HCT116 (cell line): ENCODE measurements around the gene SYNDIG1. TPM values are rescaled to one million over a fixed set of nuclear protein-coding genes. Genes with fewer than 3 reads are reported as not detected.

Experiments used
- ATAC-seq: fragments of 200-7000 bp; cut with Tn5 transposase; 2 replicates; pipeline ENCODE4 v1.9.1; 2020; ENCODE audit warnings: mild to moderate bottlenecking, moderate library complexity
- BruUV-seq: library from RNA; stranded (reverse); fragments of 400-500 nt; replicated peaks from 2 replicates; lab custom pipeline; 2021; lab: Mats Ljungman, UMichigan
- CTCF ChIA-PET: fragments of 300-600 bp; sonication (Branson Sonifier 250); formaldehyde crosslinking; loops from one replicate; lab custom pipeline; 2021; ENCODE audit warnings: antibody characterized with exemption; lab: Charles Lee
- POLR2A ChIA-PET: fragments of 300-600, 350-600 bp; sonication (Branson Sonifier 250); formaldehyde crosslinking; loops from one replicate; lab custom pipeline; 2021; ENCODE audit warnings: antibody characterized with exemption; lab: Charles Lee
- RAD21 ChIA-PET, 2 experiments: fragments of 300-600 bp; sonication (Branson Sonifier 250); formaldehyde crosslinking; loops; one replicate each; lab custom pipeline; 2023; ENCODE audit warnings: low total read pairs in 2 of 2; ENCODE audit not compliant: uncharacterized antibody in 2 of 2, unreplicated experiment in 2 of 2, low non-redundant PET in 1 of 2; lab: Charles Lee
- DNase-seq: peaks from one replicate; pipeline ENCODE4 v3.0.0-alpha.2; 2010; ENCODE audit warnings: low read depth, low spot score
- H2AFZ ChIP-seq: fragments of 200-600 bp; shearing (Covaris generic), sonication (generic); 2 replicates; pipeline ENCODE4 v1.6.1; 2017; ENCODE audit warnings: low read depth, mixed run types, mixed read lengths, antibody characterized with exemption, low read length; ENCODE audit not compliant: poor library complexity, severe bottlenecking
- H3K27ac ChIP-seq: 2 replicates; pipeline ENCODE4 v1.5.1; 2012; ENCODE audit warnings: low read depth, low read length
- H3K27me3 ChIP-seq: fragments of 200-600 bp; sonication (generic); 2 replicates; pipeline ENCODE4 v1.6.1; 2016; ENCODE audit warnings: mixed run types, low read length, mixed read lengths; ENCODE audit not compliant: insufficient read depth
- H3K36me3 ChIP-seq, 2 experiments: fragments of 200-500 bp in 1 of 2; fragments of 200-600 bp in 1 of 2; sonication (Bioruptor generic) in 1 of 2; sonication (generic) in 1 of 2; 2 replicates each; pipeline versions ENCODE4 v1.5.1 to v1.6.1; 2014 to 2016; ENCODE audit warnings: low read length in 2 of 2, inconsistent platforms in 1 of 2, mixed read lengths in 1 of 2, mixed run types in 1 of 2; ENCODE audit not compliant: insufficient read depth in 2 of 2, control insufficient read depth in 1 of 2
- H3K4me1 ChIP-seq, 2 experiments: fragments of 200-600 bp in 1 of 2; sonication (generic) in 1 of 2; 2 replicates each; pipeline versions ENCODE4 v1.5.1 to v1.6.1; 2012 to 2017; ENCODE audit warnings: low read length in 2 of 2, inconsistent platforms in 1 of 2, mild to moderate bottlenecking in 1 of 2, mixed read lengths in 1 of 2, mixed run types in 1 of 2, moderate library complexity in 1 of 2; ENCODE audit not compliant: insufficient read depth in 2 of 2, control insufficient read depth in 1 of 2
- H3K4me2 ChIP-seq: fragments of 200-600 bp; sonication (generic); 2 replicates; pipeline ENCODE4 v1.6.1; 2017; ENCODE audit warnings: mixed run types, low read length, mixed read lengths
- H3K4me3 ChIP-seq, 2 experiments: fragments of 200-600 bp in 1 of 2; sonication (generic) in 1 of 2; replicated peaks in 1 of 2; 2 replicates each; pipeline ENCODE4 v1.5.1; 2011 to 2016; ENCODE audit warnings: low read length in 2 of 2, control low read depth in 1 of 2, low read depth in 1 of 2, mild to moderate bottlenecking in 1 of 2, mixed read lengths in 1 of 2, mixed run types in 1 of 2
- H3K79me2 ChIP-seq: fragments of 200-600 bp; sonication (generic); 2 replicates; pipeline ENCODE4 v1.6.1; 2017; ENCODE audit warnings: mild to moderate bottlenecking, mixed run types, low read length, moderate library complexity, mixed read lengths; ENCODE audit not compliant: insufficient read depth
- H3K9ac ChIP-seq: fragments of 200-600 bp; sonication (generic); 2 replicates; pipeline ENCODE4 v1.6.1; 2016; ENCODE audit warnings: low read length, mixed read lengths
- H3K9me2 ChIP-seq: fragments of 200-600 bp; sonication (generic), shearing (Covaris generic); 2 replicates; pipeline ENCODE4 v1.6.1; 2017; ENCODE audit warnings: mixed run types, mild to moderate bottlenecking, moderate library complexity; ENCODE audit not compliant: insufficient read depth
- H3K9me3 ChIP-seq, 2 experiments: fragments of 200-500 bp in 1 of 2; fragments of 200-600 bp in 1 of 2; sonication (Bioruptor generic) in 1 of 2; sonication (generic) in 1 of 2; 2 replicates each; pipeline ENCODE4 v1.6.1; 2014 to 2017; ENCODE audit warnings: low read length in 2 of 2, mixed read lengths in 2 of 2, inconsistent platforms in 1 of 2, low read depth in 1 of 2, mild to moderate bottlenecking in 1 of 2, mixed run types in 1 of 2, moderate library complexity in 1 of 2; ENCODE audit not compliant: control insufficient read depth in 1 of 2, insufficient read depth in 1 of 2
- H4K20me1 ChIP-seq: fragments of 200-600 bp; sonication (generic), shearing (Covaris generic); 2 replicates; pipeline ENCODE4 v1.6.1; 2017; ENCODE audit warnings: mixed run types, mild to moderate bottlenecking, moderate library complexity; ENCODE audit not compliant: insufficient read depth
- CTCF ChIP-seq, 3 experiments: fragments of 200-600 bp in 1 of 3; sonication (generic) in 1 of 3; IDR thresholded peaks in 2 of 3; conservative IDR thresholded peaks in 1 of 3; 2 replicates each; pipeline ENCODE4 v1.5.1; 2012 to 2017; ENCODE audit warnings: low read depth in 2 of 3, low read length in 2 of 3, antibody characterized with exemption in 1 of 3, borderline replicate concordance in 1 of 3, control low read depth in 1 of 3, mild to moderate bottlenecking in 1 of 3, mixed read lengths in 1 of 3, mixed run types in 1 of 3, moderate library complexity in 1 of 3; ENCODE audit not compliant: insufficient read depth in 1 of 3
- EGR1 ChIP-seq: IDR thresholded peaks from 2 replicates; pipeline ENCODE4 v1.6.1; 2012; ENCODE audit warnings: low read depth
- ELF1 ChIP-seq: IDR thresholded peaks from 2 replicates; pipeline ENCODE4 v1.6.1; 2012; ENCODE audit warnings: low read depth, borderline replicate concordance
- EZH2phosphoT487 ChIP-seq: fragments of 200-600 bp; IDR thresholded peaks from 2 replicates; pipeline ENCODE4 v1.6.1; 2018; ENCODE audit warnings: antibody characterized with exemption, borderline replicate concordance
- FOSL1 ChIP-seq: IDR thresholded peaks from 2 replicates; pipeline ENCODE4 v1.6.1; 2012; ENCODE audit warnings: low read depth
- MAX ChIP-seq: IDR thresholded peaks from 2 replicates; pipeline ENCODE4 v1.6.1; 2012
- POLR2A ChIP-seq: IDR thresholded peaks from 2 replicates; pipeline ENCODE4 v1.7.0; 2011; ENCODE audit warnings: borderline replicate concordance; ENCODE audit not compliant: insufficient read depth, insufficient read length; ENCODE audit errors: extremely low read depth
- RAD21 ChIP-seq: IDR thresholded peaks from 2 replicates; pipeline ENCODE4 v1.6.1; 2012; ENCODE audit warnings: low read depth, mild to moderate bottlenecking
- SP1 ChIP-seq: IDR thresholded peaks from 2 replicates; pipeline ENCODE4 v1.6.1; 2012; ENCODE audit warnings: low read depth
- YY1 ChIP-seq: IDR thresholded peaks from 2 replicates; pipeline ENCODE4 v1.6.1; 2011; ENCODE audit warnings: low read length, low read depth, moderate library complexity, mild to moderate bottlenecking; ENCODE audit not compliant: insufficient replicate concordance; ENCODE audit errors: extremely low read depth
- intact Hi-C: fragments of 100-400 bp; cut with micrococcal nuclease; formaldehyde crosslinking; loops from 2 replicates; pipeline ENCODE4 v1.10.0; 2022
- total RNA-seq: library from RNA; stranded (reverse); gene quantifications from one replicate; pipeline ENCODE4 v1.2.1, GENCODE V29; 2021; ENCODE audit not compliant: unreplicated experiment
- TF ChIP-seq, protein P1 (sequence below): IDR thresholded peaks from 2 replicates; pipeline ENCODE4 v1.6.1; 2011; ENCODE audit warnings: mild to moderate bottlenecking, low read length, moderate library complexity; ENCODE audit not compliant: insufficient replicate concordance; ENCODE audit errors: extremely low read depth
- TF ChIP-seq, protein P2 (sequence below): IDR thresholded peaks from 2 replicates; pipeline ENCODE4 v1.6.1; 2012

SYNDIG1 gene
- total RNA-seq, 1 experiment from 2014 or later: not detected

DNA sequence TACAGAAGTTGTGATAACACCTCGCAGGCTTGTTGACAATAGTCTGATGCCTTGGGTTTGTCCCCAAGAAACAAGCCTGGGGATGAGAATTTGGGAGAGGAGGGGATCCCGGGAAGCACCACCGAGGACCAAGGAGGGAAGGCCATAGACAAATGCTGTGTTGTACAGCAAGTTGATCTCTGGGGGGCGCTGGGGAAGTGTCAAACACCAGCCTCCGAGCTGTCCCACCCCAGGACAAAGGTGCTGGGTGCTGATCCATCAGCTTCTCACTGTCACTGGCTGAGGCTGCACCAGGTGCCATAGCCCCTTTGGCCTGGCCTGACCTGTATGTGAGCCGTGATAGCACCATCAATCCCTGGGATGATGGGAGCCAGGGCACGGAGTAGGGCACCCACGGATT, 64.0 kb downstream of the SYNDIG1 start:
- H3K9me2 ChIP-seq: no peaks in the 10 kb centered on the region
- no peak overlapping the region for H3K4me2 ChIP-seq
- H3K4me3 ChIP-seq: no peak overlapping the region
- H3K4me1 ChIP-seq: no peaks in the 10 kb centered on the region
- intact Hi-C loops: loop anchor here (10.0 kb wide), 1 partner anchor 381 kb away; no protein-coding TSS in a partner anchor
- H2AFZ ChIP-seq: no peak overlapping the region
- DNase-seq: no peak
- ATAC-seq: peak; percentile 52; the same call in 1 of the 2 replicates
- BruUV-seq: no TSS peak
- no peak for TF ChIP-seq EGR1
- TF ChIP-seq SP1: no peak
- TF ChIP-seq CTCF (IDR thresholded peaks at IDR 0.05 in 2 of 3, conservative IDR thresholded peaks at IDR 0.05 in 1 of 3; ENCODE audit: borderline replicate concordance in 1 of 3, insufficient read depth in 1 of 3, low read depth in 2 of 3, low read length in 2 of 3): peak in 1 of 3 experiments; percentile 18; a peak in 1 of 6 replicates
- peak; percentile 26; the same call in 1 of the 2 replicates for TF ChIP-seq RAD21
- TF ChIP-seq YY1: no peak
- TF ChIP-seq FOSL1: no peak
- no peak for TF ChIP-seq MAX
- ChIA-PET POLR2A (no interaction called here), RAD21 (no interaction called here), CTCF (interaction anchor here (1.5 kb wide), 1 partner anchor 248 kb away, joined by 4 read pairs; no protein-coding TSS in a partner anchor)
- no peaks in the 10 kb centered on the region for H3K9me3 ChIP-seq
- H3K27me3 ChIP-seq: 0 out of 2 replicates have a peak, but pooled peaks cover 19% of the 10 kb centered on the region
- H4K20me1 ChIP-seq: no peaks in the 10 kb centered on the region
- no peak overlapping the region for H3K9ac ChIP-seq
- H3K27ac ChIP-seq: no peak overlapping the region
- no peaks in the 10 kb centered on the region for H3K36me3 ChIP-seq
- no peaks in the 10 kb centered on the region for H3K79me2 ChIP-seq

DNA sequence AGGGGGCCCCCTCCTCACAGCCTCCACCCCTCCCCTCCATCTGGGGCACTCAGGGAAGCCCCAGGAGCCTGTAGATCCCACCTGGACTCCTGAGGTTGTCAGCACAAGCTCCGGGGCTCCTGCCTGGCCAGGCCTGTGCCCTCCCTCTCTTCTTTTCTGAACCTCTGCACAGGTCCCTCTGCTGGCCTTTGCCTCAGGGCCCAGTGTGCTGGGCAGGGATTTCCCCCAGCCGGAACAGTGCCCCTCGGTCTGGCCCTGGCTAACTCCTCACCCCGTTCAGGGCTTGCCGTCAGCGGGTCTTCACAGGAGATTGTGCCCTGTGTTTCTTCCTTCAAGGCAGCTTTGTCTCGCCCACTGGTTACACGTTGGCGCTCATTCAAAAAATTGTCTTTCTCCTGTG, 64.9 kb downstream of the SYNDIG1 start:
- ATAC-seq (no peak), DNase-seq (no peak)
- intact Hi-C loops: loop anchor here (10.0 kb wide), 1 partner anchor 381 kb away; no protein-coding TSS in a partner anchor
- Histone ChIP-seq H3K79me2 (no peaks in the 10 kb centered on the region), H3K9ac (no peak overlapping the region), H2AFZ (no peak overlapping the region), H4K20me1 (no peaks in the 10 kb centered on the region), H3K4me1 (no peaks in the 10 kb centered on the region), H3K9me3 (no peaks in the 10 kb centered on the region), H3K27ac (no peak overlapping the region), H3K9me2 (no peaks in the 10 kb centered on the region), H3K4me2 (no peak overlapping the region), H3K27me3 (0 out of 2 replicates have a peak, but pooled peaks cover 19% of the 10 kb centered on the region), H3K4me3 (no peak overlapping the region), H3K36me3 (no peaks in the 10 kb centered on the region)
- BruUV-seq: no TSS peak
- ChIA-PET CTCF (interaction anchor here (1.0 kb wide), 1 partner anchor 384 kb away, joined by 3 read pairs; no protein-coding TSS in a partner anchor), POLR2A (no interaction called here), RAD21 (no interaction called here)
- TF ChIP-seq CTCF (IDR thresholded peaks at IDR 0.05 in 2 of 3, conservative IDR thresholded peaks at IDR 0.05 in 1 of 3; ENCODE audit: borderline replicate concordance in 1 of 3, insufficient read depth in 1 of 3, low read depth in 2 of 3, low read length in 2 of 3): no peak
- TF ChIP-seq SP1: no peak
- TF ChIP-seq FOSL1: no peak
- TF ChIP-seq ELF1: no peak
- TF ChIP-seq POLR2A: no peak
- TF ChIP-seq, protein P1, sequence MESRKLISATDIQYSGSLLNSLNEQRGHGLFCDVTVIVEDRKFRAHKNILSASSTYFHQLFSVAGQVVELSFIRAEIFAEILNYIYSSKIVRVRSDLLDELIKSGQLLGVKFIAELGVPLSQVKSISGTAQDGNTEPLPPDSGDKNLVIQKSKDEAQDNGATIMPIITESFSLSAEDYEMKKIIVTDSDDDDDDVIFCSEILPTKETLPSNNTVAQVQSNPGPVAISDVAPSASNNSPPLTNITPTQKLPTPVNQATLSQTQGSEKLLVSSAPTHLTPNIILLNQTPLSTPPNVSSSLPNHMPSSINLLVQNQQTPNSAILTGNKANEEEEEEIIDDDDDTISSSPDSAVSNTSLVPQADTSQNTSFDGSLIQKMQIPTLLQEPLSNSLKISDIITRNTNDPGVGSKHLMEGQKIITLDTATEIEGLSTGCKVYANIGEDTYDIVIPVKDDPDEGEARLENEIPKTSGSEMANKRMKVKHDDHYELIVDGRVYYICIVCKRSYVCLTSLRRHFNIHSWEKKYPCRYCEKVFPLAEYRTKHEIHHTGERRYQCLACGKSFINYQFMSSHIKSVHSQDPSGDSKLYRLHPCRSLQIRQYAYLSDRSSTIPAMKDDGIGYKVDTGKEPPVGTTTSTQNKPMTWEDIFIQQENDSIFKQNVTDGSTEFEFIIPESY: no peak
- TF ChIP-seq, protein P2, sequence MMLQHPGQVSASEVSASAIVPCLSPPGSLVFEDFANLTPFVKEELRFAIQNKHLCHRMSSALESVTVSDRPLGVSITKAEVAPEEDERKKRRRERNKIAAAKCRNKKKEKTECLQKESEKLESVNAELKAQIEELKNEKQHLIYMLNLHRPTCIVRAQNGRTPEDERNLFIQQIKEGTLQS: no peak
- TF ChIP-seq EZH2phosphoT487: no peak
